GM18520 (cell line): ENCODE data around the gene MCM8.
"Not testable (repeated sequence)": the region's sequence is repeated elsewhere in the genome, so short reads cannot be mapped to it uniquely, and the experiment has no call there.

Experiments
- ATAC-seq: cut with Tn5 transposase; IDR thresholded peaks from one replicate; pipeline ENCODE4 v1.9.1; 2021; ENCODE audit not compliant: unreplicated experiment

MCM8 gene

DNA sequence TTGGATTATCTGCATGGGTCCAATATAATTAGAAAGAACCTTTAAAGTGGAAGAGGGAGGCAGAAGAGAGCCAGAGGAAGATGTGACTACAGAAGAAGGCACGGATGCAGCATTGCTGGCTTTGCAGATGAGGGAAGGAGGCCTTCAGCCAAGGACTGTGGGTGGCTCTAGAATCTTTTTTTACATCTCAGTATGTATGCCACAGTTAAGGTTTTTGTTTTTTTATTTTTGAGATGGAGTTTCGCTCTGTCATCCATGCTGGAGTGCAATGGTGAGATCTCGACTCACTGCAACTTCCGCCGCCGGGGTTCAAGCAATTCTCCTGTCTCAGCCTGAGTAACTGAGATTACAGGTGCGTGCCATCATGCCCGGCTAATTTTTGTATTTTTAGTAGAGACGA, 49.3 kb downstream of the MCM8 start:
- no peak for ATAC-seq

DNA sequence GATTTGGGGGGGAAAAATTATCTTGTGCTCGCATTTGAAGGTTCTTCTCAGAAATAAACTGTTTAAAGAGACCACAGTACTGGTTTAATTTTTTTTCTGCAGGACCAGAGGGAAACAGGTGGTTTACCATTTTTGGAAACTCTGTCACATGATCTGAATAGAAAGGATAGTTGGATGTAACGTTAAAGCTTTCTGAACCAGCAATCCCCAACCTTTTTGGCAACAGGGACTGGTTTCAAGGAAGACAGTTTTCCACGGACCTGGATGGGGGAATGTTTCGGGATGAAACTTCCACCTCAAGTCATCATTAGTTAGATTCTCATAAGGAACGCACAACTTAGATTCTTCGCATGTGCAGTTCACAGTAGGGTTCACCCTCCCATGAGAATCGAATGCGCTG, 50.4 kb downstream of the MCM8 start:
- no peak for ATAC-seq

DNA sequence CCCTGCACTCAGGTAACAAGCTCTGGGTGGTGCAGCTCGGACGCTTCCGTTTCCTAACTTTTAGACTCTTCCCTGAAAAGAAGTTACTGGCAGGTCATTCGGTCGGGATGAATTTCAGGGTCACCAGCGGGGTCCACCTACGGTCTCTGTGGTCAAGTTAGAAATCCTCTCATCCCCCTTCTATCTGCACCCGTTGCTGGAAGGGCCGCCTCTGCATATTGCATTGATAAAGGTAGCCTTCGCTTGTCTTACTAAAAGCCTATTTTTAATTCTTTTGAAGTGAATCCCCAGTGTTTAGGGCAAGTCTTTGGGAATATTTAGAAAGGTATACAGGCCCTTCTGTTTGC, 56.1 kb downstream of the MCM8 start:
- ATAC-seq, result no peak

DNA sequence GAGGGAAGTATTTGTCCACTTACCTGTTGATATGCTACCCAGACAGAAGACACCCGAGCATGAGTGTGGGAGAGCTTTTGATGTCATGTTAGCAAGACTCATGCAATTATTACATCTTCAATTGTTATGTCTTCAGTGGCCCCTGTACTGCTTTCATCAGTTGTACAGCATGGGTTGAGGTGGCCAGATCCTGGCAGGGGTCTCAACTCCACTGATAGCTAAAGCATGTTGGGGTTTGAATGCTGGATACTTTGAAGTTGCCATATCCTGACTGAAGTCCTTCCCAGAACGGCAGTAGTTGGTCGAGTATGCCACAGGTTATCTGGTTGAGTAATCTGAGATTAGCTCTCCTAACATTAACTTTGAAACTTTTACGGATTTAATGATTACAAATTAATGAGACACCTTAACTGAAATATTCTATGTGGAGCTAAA, 56.7 kb downstream of the MCM8 start:
- ATAC-seq, result no peak

DNA sequence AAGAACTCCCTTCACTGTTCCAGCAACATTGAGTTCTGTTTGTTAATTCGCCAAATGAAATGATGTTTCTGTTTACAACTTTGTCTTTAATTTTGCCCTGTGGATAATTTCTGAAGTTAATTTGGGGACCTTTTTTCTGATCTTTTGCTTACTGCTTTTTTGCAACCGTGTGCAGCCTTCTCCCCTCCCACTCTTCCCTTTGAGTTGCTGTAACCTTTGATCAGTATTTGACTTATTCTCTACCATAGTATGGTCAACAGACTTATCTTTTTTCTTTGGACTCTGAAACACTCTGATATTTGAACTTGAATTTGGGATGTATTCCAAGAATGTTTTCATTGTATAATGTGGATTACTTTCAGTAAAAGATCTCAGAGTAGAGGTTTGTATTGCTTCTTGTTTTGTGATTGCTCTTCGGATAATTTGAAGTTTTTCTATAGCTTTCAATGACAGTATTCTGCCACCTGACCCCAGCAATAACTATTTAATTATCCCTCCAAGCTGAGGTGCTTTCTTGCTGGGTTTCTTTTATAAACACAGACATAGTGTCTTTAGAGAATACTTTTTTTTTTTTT, 57.2 kb downstream of the MCM8 start:
- ATAC-seq, result no peak

DNA sequence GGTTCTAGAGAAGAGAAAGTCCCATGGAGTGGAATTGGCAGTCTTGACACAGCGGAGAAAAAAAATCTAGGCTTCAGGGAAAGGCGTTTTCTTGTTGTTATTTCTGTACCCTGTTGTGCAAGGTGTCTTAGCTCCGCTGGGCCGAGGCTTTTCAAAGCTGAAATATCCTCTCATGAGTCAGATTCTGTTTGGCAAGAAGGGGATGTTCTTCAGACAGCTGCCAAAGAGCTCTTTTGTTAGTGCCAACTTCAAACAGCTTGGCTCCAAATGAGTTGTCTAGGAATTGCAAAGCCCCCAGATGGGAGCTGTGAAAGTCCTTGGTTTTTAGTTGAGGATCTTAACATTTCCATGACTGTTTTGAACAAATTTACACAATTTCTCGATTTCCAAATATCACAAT, 57.8 kb downstream of the MCM8 start:
- ATAC-seq, result no peak

DNA sequence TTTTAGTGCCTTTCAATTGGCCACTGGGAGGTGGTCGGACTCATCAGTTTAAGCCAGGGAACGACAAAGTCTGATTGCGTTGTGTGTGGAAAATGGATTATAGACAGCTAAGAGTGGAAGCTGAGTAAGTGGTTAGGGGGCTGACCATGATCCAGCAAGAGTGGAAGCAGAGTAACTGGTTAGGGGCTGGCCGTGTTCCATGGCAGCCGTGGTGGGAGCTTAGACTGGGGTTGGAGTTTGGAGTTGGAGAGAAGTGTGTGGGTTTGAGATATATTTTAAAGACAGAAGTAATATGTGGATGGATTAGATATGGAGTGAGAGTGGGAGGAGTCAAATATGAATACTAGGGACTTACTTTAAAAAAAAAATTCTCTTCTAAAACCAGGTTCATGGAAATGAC, 61.7 kb downstream of the MCM8 start:
- no peak for ATAC-seq

DNA sequence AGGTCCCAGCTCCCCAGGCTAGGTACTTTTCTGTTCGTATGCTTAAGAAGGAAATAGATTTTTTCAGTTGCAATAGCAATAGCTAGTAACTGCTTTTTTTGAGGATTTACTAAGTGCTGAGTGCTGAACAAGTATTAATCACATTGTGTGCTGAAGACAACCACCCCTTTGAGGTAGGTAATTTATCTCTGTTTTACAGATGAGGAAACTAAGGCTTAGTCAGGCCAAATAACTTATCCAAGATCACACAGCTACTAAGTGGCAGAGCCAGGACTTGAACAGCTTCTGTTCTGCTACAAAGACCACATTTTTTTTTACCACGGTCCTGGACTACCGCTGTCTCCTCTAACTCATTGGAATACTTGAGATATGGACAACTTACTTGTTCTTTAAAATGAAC, 63.6 kb downstream of the MCM8 start:
- no peak for ATAC-seq

DNA sequence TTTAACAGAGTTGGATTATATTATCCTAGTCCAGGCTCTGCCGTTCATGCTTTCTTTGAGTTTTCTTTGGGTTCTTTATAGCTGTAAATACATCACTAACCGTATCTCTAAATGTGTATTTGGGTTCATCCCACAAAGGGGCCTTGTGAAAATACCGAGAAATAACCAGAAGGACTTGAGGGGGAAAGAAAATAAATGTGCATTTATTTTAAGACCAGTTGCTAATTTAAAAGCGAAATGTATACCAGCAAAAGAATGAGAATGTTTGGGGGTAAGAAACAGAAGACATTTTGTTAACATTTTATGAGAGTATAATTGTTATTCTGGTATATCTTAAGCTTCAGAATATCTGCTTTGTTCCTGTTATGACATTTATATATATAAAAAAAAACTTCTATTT, 64.5 kb downstream of the MCM8 start:
- no peak for ATAC-seq

DNA sequence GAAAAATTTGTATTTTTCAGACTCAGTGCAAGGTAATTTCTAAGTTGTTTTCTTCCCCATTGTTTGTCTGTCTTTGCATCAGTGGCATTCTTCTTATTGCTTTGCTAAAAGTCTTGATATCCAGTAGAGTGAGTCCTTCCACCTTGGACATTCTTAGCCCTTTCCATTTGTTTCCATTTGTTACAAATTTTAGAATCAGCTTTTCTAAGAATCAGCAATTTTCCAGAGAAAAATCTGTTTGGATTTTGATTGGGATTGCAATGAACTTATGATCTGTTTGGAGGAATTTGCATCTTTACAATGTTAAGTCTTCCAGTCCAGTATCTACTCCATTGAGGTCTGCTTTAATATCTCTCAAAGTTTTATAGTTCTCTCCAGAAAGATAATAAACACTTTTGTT, 67.0 kb downstream of the MCM8 start:
- no peak for ATAC-seq

DNA sequence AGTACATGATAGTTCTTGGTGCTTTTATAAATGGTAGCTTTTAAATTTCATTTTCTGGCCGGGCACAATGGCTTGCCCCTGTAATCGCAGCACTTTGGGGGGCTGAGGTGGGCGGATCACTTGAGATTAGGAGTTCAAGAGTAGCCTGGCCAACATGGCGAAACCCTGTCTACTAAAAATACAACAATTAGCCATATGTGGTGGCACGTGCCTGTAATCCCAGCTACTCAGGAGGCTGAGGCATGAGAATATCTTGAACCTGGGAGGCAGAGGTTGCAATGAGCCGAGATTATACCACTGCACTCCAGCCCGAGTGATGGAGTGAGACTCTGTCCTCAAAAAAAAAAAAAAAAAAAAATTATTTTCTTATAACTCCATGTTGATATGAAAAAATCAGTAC, 67.4 kb downstream of the MCM8 start:
- ATAC-seq, result no peak

DNA sequence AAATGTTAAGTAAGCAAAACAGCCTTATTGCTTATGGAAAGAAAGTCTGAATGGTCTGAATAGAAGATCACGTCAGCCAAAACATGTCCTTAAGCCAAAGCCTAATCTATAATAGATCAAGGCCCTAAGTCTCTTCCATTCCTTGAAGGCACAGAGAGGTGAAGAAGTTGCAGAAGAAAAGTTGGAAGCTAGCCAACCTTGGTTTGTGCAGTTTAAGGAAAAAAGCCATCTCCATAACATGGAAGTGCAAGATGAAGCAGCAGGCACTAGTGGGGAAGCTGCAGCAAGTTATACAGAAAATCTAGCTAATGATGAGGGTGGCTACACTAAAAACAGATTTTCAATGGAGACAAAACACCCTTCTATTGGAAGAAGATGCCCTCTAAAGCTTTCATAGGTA, 74.3 kb downstream of the MCM8 start:
- ATAC-seq, result no peak

DNA sequence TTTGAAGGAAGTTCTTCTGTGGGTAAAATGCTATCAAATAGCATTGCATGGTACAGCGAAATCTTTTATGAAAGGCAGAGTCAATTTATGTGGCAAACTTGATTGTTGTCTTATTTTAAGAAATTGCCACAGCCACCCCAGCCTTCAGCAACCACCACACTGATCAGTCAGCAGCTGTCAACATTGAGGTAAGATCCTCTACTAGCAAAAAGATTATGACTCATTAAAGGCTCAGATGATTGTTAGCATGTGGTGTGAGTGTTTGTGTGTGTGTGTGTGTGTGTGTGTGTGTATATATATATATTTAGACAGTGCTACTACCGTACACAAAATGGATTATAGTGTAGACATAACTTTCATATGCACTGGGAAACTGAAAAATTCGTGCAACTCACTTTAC, 75.6 kb downstream of the MCM8 start:
- no peak for ATAC-seq

DNA sequence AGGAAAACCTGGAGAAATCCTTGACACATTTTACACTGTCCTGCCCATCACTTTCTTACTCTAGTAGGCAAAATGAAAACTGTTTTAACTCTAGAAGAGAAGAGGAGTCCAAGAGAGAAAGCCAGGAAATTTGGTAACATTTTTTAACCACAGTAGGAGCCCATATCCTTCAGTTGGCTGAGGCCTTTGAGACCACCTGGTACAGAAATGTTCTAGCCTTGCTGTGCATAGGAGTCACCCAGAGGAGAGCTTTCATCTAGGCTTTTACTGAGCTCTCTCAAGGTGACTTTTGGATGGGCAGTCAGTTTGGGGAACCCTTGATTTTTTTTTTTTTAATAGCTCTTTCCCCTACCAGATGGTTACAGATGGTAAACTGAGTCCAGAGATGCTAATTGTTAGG, 78.4 kb downstream of the MCM8 start:
- ATAC-seq, result no peak

DNA sequence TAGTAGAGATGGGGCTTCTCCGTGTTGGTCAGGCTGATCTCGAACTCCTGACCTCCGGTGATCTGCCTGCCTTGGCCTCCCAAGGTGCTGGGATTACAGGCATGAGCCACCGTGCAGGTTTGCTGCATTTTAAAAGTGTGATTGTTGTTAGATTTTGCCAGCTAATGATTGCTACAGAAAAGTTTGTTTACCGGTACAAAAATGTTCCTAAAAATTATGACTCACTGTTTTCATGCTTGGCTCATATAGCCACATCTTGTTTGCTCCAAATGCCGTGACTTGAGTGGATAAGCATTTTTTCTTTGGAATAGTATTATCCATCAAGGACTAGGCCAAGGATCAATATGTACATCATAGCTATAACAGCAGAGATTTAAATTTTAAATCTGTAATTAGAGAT, 79.1 kb downstream of the MCM8 start:
- ATAC-seq, result no peak

DNA sequence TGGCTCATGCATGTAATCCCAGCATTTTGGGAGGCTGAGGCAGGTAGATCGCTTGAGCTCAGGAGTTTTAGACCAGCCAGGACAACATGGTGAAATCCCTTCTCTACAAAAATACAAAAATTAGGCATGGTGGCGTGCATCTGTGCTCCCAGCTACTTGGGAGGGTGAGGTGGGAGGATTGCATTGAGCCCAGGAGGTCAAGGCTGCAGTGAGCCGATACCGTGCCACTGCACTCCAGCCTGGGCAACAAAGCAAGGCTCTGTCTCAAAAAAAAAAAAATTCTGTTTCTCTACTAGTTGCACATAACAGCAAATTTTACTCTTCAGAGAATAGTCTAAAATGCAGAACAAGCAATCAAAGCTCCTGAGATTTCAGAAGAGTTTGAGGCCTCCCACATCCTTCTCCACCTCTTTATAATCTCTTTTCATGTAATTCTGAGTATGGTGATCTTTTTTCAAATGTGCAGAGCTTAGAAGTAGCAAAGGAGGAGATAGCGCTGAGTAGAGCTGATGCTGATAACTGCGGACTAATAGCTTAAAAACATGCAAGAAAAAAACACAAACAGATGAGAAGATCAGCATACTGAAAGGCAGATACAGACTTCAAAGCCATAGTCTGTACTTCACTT, 80.1 kb downstream of the MCM8 start:
- no peak for ATAC-seq

DNA sequence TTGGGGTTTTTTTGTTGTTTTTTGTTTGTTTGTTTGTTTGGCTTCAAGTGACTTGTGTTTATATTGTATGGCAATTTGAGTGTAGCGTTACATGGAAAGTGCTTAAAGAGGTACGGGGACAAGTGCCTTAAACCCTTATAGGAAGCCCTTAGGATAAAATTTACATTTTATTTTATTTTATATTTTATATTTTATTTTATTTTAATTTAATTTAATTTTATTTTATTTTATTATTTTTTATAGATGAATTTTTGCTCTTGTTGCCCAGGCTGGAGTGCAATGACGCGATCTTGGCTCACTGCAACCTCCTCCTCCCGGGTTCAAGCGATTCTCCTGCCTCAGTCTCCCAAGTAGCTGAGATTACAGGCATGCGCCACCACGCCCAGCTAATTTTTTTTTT, 82.5 kb downstream of the MCM8 start:
- ATAC-seq, result not testable (repeated sequence)

DNA sequence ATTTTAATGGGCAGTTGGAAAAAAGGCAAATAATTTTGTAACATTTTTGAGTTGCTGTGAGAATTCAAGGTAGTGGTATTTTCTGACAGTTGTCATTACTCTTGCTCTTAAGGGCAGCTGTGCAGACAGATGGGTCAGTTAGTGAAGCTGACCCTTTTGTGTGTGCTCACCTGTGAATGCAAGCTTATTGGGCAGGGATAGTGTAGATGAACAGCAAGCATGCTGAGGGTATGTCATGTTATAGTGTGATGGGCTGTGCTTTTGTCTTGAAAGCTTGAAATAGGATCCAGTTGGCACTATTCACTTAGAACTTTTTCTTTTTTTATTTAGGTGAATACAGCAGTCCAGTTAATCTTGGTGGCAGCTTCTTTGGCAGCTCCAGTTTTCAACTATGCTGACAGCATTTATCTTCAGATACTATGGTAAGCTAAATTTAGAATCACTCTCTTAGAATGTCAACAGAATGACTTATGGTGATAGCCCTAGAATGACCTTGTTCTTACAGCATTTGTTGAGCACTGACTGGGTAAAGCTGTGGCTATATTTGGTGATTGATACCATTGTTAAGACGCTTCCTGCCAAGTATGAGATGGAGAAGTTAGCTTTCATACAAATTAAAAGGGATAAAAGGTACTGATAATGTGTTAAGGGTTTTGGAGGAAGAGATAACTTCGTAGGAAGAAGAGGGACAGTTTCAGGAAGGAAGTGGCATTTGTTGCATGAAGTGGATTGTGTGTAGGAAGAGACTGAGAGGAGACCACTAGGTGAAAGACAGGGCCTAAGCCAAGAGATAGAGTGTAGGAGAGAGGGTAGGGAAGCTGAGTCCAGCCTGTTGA, 83.9 kb downstream of the MCM8 start:
- no peak for ATAC-seq

DNA sequence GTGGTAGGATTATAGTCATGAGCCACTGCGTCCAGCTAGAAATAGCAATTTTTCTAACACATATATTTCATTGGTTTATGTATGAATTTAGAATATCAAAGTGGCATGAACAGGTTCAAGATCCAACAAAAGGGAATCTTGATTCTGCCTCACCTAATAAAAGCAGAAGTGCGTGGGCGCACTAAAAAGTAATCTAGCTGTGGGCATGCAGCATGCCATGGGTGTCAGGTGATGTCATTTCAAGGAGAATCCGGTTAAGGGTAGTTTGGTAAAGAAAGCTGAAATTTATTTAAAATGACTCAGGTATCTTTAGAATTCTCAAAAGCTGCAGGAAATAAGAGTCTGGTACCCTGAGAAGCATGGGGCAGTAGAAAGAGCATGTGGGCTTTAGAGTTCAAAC, 85.8 kb downstream of the MCM8 start:
- no peak for ATAC-seq

DNA sequence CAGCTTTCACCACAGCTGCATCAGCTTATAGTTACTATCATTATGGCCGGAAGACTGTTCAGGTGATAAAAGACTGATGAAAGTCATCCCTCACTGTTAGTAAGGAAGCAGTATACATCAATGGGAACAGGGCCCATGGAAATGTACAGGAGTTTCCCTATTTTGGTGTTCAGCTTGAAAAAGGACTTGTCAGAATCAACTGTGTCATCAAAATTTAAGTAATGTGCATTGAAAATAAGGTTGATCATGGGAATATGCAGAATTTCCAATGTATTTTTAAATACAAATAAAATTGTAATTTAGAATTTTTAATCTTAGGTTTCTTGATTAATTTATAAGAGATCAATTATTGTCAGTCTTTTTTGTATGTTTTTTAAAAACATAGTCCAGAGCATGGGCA, 86.6 kb downstream of the MCM8 start:
- ATAC-seq, result no peak

DNA sequence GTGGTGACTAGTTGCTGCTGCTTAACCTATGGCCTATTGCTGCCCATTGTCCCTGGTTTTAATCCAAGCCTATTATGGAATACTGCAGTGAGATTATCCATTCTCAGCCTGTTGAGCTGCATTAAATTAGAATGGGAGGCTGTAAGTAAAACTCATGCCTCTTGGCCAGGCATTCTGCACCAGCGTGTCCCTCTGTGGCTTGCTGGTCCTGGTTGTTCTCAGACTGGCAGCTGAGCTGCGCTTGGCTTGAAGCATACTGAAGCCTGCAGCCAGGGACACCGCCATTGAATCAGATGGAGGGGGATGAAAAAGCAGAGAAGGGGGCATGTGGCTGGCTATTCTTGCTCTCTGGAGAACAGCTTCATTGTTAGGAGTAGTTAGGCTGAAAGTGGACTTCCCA, 87.8 kb downstream of the MCM8 start:
- ATAC-seq, result no peak

DNA sequence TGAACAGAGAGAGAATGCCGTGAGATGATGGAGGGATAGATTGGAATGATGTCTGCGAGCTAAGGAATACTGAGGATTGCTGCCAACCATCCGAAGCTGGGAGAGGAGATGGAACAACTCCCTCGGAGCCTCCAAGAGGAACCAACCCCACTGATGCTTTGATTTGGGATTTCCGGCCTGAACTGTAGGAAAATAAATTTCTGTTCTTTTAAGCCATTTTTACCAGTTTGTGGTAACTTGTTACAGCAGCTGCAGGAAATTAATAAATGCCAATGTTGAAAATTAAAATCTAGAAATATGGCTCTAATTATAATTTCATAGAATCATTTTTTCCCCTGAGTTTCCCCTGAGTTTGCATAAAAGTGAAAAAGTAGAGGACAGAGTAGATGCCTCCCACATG, 89.3 kb downstream of the MCM8 start:
- ATAC-seq, result no peak

DNA sequence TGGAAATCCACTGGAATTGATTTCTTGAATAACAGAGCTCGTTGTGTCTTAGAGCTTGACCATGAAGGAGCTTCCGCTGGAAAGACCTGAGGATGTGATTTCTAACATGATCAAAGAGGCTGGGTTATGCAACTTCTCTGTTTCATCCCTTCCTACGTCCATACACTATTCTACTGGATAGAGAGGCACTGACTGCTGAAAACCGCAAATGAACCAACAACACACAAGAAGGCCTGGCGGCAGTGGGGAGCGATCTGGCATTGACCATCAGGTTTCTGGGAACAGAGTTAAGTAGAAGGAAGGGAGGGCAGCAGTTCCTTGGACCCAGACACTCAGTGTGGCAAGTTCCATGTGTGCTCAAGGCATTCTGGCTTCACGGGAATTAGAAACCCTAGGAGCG, 90.1 kb downstream of the MCM8 start:
- no peak for ATAC-seq
